ENCODE measurements around the gene DNAJA2. TPM values are rescaled to one million over a fixed set of nuclear protein-coding genes. Genes with fewer than 3 reads are reported as not detected.

Gene DNAJA2
- total RNA-seq, 1 experiment from 2014 or later, result 101 TPM

GRCh38 chr16:46920402-46921068 lies 52.9 kb downstream of the DNAJA2 start (continued):
- TF ChIP-seq AFF4 (CRISPR knock-in tag; IDR thresholded peaks at IDR 0.05; ENCODE audit: borderline replicate concordance), result no peak

GRCh38 chr16:46918905-46919792 lies 54.3 kb downstream of the DNAJA2 start:
- POLR2A ChIA-PET, result no interaction called here
- CTCF ChIA-PET, result interaction anchor here (0.6 to 2.9 kb wide), 4 partner anchors 11 to 65 kb away, joined by 4 to 12 read pairs (median 7); no protein-coding TSS in a partner anchor
- Mint-ChIP-seq H3K27ac (peak overlapping the region; percentile 71), H3K9me3 (no peaks in the 10 kb centered on the region), H3K36me3 (peaks cover 86% of the 10 kb centered on the region), H3K4me3 (no peak overlapping the region), H3K27me3 (ENCODE audit: low read depth) (no peaks in the 10 kb centered on the region), H3K4me1 (no peaks in the 10 kb centered on the region)
- peak; percentile 67; the same call in 1 of the 2 replicates for TF ChIP-seq GABPB1 (CRISPR knock-in tag; IDR thresholded peaks at IDR 0.05)
- TF ChIP-seq ARID4B (CRISPR knock-in tag; IDR thresholded peaks at IDR 0.05; ENCODE audit: borderline replicate concordance), result no peak
- 0 out of 2 replicates have a peak, but pooled peaks have one; percentile 27 for TF ChIP-seq SMAD4 (CRISPR knock-in tag; IDR thresholded peaks at IDR 0.05)
- DNase-seq (ENCODE audit: low spot score), result no peak
- no peak for ATAC-seq

- no peaks in the 10 kb centered on the region for H3K9me3 Mint-ChIP-seq
- CTCF ChIA-PET, result interaction anchor here (1.6 to 2.9 kb wide), 4 partner anchors 10 to 65 kb away, joined by 6 to 12 read pairs (median 8); no protein-coding TSS in a partner anchor
- DNase-seq (ENCODE audit: low spot score), result no peak
- H3K36me3 Mint-ChIP-seq, result peaks cover 82% of the 10 kb centered on the region
- H3K27me3 Mint-ChIP-seq (ENCODE audit: low read depth), result no peaks in the 10 kb centered on the region
- POLR2A ChIA-PET, result no interaction called here
- ATAC-seq, result no peak
- H3K4me1 Mint-ChIP-seq, result no peaks in the 10 kb centered on the region
- H3K4me3 Mint-ChIP-seq, result no peak overlapping the region
- H3K27ac Mint-ChIP-seq, result peak overlapping the region; percentile 45; the same call in 1 of the 2 replicates
- TF ChIP-seq GABPB1 (CRISPR knock-in tag; IDR thresholded peaks at IDR 0.05) (no peak), ZNF396 (CRISPR knock-in tag; IDR thresholded peaks at IDR 0.05; ENCODE audit: borderline replicate concordance) (no peak), PRDM15 (CRISPR knock-in tag; IDR thresholded peaks at IDR 0.05) (no peak), HMGA2 (CRISPR knock-in tag; IDR thresholded peaks at IDR 0.05) (no peak), EMX1 (CRISPR knock-in tag; IDR thresholded peaks at IDR 0.05) (no peak), ZBTB21 (CRISPR knock-in tag; IDR thresholded peaks at IDR 0.05; ENCODE audit: borderline replicate concordance) (no peak), ZNF423 (CRISPR knock-in tag; IDR thresholded peaks at IDR 0.05) (no peak), ZNF425 (CRISPR knock-in tag; conservative IDR thresholded peaks at IDR 0.05) (no peak), ATF3 (CRISPR knock-in tag; conservative IDR thresholded peaks at IDR 0.05) (no peak), JAZF1 (CRISPR knock-in tag; IDR thresholded peaks at IDR 0.05) (no peak), SMAD4 (CRISPR knock-in tag; IDR thresholded peaks at IDR 0.05) (no peak), E2F1 (CRISPR knock-in tag; IDR thresholded peaks at IDR 0.05) (no peak)
These were observed 55.1 kb downstream of the DNAJA2 start for GRCh38 chr16:46918400-46918799.

All from WTC11 (cell line).